Endometrial microvascular endothelial cells (primary cell): Measurements from ENCODE around the gene EGLN1. TPM values are rescaled to one million over a fixed set of nuclear protein-coding genes. Genes with fewer than 3 reads are reported as not detected.

ENCODE experiments used
- in situ Hi-C: cut with HindIII; loops from 2 replicates; pipeline ENCODE4 v1.10.0; 2017; ENCODE audit warnings: low sequenced_read_pairs, low pct_unique_long_range_greater_than_20kb; ENCODE audit errors: inconsistent ontology term
- total RNA-seq: library from RNA; depleted of rRNA; stranded (reverse); fragments of >200 nt; gene quantifications from one replicate; pipeline ENCODE4 v1.2.3, GENCODE V29; 2015; ENCODE audit errors: inconsistent ontology term

Gene EGLN1
- total RNA-seq, 1 donor from 2014 or later: 46.2 TPM

DNA sequence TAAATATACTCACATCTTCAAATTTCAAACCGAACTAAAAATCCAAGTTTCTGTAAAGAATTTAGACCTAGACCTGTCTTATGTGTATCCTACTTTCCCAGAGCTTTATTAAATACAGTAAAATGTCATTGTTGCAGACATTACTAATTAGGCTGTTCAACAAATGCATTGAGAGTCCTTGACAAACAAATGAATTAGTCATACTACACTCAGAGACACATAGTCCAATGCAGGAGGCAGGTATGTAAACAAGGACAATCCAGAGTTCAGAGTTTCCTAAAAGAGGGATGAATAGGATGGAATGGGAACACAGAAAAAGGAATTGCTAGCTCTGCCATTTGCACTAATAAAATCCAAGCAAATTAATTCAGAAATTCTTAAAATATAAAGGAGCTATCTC lies 1.6 kb upstream of the EGLN1 start:
- in situ Hi-C loops: no loop called here

DNA sequence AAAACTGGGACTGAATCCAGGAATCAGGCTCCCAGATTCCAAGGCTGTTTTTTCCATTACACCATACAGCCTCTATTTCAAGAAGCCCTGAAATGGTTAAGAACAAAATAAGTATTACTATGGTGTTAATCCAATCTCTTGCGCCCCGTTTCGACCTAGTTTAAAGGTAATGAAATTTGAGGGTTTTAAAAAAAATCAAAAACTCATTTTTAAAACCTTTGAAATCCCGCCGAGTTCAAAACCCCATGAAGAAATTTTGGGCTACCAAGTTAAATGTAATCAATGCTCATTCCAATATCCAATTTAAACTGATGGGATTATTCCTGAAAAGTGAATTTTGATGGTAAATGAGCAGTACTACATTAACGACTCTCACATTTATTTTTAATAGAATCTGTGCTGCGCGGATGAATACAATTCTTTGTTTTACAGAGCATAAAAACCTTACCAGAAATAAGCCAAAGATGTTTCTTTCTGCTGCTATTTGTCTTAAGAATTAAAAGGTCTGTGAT lies 767 bp upstream of the EGLN1 start:
- in situ Hi-C loops: no loop called here

DNA sequence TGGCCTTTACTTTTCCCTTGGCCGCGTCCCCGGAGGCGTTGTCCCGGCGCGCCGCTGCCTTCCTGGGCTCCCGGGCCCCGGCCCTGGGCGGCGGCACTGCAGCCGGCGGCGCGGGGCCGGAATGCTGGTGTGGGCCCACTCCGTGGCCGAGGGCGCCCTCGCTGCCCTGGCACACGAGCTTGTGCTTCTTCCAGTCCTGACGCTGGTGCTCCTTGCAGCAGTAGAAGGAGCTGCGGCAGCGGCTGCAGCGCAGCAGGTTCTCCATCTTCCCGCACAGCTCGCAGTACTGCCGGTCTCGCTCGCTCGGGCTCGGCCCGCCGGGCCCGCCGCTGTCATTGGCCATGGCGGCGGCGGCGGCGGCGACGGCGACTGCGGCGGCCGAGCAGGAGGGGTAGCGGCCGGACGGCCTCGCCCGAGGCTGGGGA lies 529 bp downstream of the EGLN1 start:
- in situ Hi-C loops: no loop called here

DNA sequence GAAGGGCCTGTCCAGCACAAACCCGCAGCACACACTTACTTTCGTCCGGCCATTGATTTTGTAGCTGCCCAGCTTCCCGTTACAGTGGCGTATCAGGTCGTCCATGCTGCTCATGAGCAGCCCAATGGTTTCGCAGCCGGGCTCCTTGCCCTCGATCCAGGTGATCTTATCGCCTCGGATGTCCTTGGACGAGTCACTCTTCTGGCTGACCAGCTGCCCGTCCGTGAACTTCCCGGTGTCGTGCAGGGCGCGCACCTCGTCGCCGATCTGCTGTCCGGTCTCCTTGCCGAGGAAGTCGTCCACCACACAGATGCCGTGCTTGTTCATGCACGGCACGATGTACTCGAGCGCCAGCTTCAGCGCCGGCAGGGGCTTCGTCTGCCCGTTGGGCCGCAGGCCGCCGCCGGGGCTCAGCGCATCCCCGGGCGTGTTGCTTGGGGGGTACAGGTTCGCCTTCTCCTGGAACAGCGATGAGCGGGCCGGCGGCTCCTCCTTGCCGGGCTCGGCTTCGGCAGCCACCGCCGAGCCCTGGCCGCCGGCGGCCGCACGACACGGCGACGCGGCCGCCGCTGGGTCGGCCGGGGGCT lies 1.0 kb downstream of the EGLN1 start:
- in situ Hi-C loops: no loop called here

DNA sequence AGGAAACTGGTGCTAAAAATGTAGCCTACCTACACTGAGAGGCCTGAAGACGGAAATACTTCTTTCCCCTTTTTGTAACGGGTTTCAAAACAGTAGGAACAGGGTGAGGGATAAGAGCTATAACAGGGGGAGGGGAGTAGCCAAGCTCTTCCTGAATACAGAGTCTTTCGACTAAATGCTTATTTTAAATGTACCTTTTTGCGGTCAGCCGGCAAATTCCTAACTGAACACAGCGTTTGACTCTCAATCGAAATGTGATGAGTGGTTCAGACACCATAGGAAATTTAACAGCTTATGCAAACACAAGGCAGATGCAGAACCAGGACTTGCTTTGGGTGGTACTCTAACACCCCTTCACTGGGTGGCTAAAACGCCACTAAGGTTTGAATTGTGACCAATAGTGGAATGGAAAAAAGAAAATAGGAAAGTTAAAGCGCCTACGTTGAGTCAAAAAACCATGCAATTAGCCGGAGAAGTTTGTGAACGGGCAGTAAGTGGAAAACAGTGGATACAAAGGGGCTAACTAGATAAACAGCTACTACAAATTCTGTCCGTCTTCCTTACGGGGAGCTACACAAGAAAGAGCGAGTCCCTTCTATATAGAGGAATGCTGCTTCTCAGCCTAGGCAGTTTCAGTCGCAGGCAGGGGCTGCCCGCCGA lies 1.7 kb downstream of the EGLN1 start:
- in situ Hi-C loops: no loop called here

DNA sequence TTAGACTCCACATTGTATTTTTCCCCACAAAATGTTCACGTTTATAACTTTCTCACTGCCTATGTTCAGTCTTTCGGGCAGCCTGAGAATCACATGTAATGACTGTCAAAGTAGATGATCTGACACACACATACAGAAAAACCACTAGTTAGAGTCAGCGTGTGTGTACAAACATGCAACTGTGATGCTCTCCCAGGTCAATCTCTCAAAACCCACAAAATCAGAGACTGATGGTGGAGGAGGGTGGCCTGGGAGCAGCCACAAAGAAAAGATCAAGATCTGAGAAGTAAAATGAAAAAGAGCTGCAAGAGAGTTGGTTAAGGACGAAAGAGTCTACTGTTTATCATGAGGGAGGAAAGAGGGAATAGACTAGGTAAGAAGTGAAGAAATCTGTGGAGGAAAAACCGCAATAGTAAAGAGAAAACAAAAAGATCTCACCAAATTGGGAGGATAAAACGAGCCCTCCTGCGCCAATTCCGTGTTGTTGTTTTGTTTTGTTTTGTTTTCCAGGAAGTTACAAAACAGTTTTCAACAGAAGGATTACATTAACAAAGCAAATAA lies 2.3 kb downstream of the EGLN1 start:
- in situ Hi-C loops: no loop called here

DNA sequence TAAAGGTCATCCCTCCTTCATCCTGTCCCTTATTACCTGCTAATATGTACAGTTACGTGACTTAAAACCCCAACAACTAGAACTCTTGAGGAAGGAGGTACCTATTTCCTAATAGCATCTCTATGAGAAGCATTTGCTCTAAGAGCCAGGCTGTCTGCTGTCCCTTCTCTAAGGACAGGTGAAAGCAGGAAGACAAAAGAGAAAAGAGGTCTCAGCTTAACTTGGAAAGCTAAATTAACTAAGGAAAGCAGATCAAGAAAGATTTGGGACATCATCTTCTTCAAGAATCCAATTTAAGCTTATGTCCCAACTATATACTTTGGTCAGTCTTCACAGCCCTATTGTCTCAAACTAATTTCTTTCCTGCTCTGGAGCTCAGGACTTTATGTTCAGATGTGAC lies 2.9 kb downstream of the EGLN1 start:
- in situ Hi-C loops: no loop called here

DNA sequence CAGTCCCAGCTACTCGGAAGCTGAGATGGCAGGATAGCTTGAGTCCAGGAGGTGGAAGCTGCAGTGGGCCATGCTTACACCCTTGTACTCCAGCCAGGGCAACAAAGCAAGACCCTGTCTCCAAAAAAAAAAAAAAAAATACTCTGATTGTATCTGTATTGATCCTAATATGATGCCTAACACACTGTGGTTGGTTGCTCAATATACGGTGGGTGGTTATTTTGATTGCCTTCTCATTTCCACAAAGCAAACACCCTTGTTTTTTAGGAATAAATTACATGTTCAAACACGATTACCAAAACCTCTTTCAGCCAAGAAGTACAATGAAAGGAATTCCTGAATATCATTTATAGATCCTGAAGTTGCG lies 3.4 kb downstream of the EGLN1 start:
- in situ Hi-C loops: no loop called here

DNA sequence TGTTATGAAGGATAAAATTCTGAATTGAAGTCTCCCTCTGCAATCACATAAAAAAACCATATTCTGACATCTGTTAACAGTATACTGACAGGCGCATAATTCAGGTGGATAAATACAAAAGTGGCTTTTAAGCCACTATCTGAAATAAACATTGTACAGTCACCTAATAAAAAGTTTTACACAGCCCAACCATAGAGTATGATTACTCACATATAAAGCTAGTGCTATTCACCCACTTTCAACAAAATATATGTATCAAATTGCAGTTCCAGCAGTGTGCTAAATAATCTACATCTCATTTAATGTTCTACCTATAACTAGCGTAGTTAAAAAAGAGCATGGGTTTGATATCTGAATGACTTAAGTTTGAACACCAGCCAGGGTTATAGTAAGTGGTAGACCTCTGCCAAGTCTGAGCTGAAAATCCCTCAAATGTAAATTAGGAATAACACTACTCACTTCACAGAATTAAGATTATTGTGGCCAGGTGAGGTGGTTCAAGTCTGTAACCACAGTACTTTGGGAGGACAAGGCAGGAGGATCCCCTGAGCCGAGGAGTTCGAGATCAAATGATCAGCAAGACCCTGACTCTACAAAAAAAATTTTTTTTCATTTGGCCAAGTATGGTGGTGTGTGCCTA lies 3.9 kb downstream of the EGLN1 start:
- in situ Hi-C loops: no loop called here

DNA sequence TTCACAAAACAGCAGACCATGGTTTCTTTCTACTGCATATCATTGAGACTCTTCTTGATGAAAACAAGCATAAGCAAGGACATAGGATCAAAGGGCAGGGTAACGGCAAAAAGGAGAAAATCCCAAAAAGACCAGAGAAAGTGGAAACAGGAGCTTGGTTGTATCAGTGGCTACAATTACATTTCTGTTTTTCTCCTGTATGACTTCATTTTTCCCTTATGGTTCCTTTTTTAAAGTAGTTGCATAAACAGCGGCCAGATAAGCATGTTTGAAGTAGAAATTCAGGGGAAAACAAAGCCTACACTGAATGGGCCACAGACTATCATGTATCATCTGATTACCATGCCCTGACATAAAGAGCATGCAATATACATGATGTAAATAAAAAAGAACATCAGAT lies 4.6 kb downstream of the EGLN1 start:
- in situ Hi-C loops: no loop called here

DNA sequence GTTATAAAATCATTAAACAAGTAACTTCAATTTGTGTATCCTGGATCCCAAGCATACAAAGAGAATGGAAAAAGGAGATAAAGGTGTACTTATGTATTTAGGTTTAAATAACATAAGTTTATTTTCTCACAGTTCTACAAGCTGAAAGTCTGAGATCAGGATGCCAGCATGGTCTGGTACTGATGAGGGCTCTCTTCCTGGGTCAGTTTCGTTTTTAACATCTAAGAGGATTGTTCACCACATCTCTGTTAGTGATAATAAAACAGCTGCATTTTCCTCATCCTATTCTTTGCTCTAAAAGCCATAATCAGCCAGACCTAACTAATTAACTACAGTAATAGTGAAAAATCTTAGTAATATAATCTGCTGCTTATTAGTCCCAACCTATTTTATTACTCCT lies 5.2 kb downstream of the EGLN1 start:
- in situ Hi-C loops: no loop called here

DNA sequence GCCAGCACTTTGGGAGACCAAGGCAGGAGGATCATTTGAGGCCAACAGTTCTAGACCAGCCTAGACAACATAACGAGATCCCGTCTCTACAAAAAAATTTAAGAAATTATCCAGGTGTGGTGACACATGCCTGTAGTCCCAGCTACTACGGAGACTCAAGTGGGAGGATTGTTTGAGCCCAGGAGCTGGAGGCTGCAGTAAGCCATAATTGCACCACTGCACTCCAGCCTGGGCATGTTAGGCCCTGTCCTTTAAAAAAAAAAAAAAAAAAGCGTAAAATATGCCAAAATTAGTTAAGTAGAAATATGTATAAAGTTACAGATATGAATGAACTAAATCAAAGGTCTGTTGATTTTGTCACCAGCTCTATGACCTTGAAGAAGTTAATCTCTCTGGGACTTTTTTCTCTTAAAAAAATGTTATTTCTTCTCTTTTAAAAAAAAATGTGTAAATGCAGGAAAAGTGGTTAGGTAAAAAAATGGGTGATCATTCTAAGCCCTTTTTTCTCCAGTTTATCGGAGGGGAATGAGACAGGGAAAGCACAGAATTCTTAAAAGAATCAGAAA lies 7.0 kb downstream of the EGLN1 start:
- in situ Hi-C loops: no loop called here

DNA sequence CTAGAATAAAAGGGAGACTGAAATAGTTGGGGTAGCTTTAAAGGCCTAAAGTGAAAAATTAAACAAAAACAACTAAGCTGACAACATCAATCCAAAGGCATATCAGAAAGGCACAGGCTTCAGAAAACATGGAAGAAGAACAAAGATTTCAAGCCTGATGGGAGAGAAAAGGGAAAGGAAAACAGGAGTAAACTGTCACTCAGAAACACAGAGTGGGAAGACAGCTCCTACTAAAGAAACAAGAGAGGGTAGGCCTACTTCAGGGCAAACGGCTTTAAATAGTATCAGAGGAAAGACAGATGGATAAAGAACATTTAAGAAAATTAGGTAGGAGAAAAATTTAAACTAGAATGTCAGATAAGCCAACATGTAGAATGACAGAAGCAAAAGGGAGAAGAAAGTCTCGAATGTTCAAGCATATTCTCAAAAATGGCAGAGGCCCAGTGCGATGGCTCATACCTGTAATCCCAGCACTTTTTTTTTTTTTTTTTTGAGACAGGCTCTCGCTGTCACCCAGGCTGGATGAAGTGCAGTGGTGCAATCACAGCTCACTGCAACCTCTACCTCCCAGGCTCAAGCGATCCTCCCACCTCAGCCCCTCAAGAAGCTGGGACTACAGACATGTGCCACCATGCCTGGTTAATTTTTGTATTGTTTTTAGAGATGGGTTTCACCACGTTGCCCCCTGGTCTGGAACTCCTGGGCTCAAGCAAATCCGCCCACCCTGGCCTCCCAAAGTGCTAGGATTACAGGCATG lies 7.6 kb downstream of the EGLN1 start:
- in situ Hi-C loops: no loop called here

DNA sequence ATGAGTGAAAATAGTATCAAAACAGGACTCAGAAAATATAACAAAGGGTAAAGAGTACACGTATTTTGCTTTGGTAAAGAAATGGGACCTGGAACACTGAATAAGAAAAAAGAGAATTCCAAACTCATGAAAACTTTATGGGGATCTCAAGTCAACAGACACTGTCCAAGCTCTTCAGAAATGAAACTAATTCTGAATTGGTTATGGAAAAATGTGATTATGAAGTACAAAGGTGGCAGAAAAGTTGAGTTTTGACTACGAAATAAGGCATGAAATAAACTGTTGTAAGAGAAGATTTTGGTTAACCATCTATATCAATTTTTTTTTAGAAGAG lies 8.4 kb downstream of the EGLN1 start:
- in situ Hi-C loops: no loop called here

DNA sequence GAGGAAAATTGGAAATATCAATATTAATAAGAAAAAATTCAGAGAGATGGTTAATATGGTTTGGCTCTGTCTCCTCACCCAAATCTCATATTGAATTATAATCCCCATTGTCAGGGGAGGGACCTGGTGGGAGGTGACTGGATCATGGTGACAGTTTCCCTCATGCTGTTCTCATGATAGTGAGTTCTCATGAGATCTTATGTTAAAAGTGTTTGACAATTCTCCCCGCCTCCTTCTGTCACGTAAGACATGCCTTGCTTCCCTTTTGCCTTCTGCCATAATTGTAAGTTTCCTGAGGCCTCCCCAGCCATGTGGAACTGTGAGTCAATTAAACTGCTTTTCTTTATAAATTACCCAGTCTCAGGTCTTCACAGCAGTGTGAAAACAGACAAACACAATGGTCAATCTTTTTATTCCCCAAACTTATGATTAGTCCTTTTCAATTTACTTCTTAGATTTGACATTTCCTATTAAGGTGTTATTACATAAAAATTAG lies 11.0 kb downstream of the EGLN1 start:
- in situ Hi-C loops: no loop called here

DNA sequence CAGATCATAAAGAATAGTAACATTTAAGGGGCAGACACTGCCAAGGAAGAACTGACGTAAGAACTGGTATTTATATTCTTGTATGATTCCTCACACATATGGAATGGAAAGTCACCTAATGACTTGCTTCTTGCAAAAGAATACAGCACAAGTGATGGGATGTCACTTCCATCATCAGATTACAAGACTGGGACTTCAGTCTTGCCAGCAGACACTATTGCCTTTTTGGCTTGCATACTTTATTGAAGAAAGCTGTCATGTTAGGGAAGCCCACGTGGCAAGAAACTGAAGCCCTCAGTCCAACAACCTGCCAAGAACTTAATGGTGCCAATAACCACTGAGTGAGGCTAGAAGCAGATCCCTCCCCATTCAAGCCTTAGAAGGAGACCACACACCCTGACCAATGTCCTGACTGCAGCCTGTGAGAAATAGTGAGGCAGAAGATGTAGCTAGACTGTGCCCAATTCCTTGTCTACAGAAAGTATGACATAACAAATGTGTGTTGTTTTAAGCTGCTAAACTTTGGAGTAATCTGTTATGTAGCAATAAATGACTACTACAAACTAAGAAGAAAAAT lies 12.0 kb downstream of the EGLN1 start:
- in situ Hi-C loops: no loop called here

DNA sequence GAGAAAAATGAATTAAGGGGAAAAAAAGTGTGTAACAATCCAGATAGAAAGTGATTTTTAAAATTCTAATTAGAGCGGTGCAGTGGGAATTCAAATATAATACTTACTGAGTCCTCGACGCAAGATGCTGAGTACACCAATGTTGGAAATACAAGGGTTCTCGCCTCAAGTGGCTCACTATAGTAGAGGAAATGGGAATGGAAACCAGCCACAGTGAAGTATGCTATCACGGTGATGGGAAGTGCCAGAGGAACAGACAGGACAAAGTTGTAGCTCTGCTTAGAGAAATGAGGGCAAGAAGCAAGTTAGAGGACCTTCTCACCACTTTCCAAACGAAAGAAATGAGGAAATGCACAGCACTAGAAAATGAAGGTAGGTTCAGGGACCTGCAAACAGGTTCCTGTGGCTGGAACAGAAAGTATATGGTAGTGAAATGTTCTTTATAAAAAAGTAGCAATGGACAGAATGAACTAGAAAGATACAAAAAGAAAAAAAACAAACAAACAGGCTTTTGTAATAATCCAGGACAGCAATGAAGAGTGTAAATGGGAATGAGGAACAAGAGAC lies 13.5 kb downstream of the EGLN1 start:
- in situ Hi-C loops: no loop called here

DNA sequence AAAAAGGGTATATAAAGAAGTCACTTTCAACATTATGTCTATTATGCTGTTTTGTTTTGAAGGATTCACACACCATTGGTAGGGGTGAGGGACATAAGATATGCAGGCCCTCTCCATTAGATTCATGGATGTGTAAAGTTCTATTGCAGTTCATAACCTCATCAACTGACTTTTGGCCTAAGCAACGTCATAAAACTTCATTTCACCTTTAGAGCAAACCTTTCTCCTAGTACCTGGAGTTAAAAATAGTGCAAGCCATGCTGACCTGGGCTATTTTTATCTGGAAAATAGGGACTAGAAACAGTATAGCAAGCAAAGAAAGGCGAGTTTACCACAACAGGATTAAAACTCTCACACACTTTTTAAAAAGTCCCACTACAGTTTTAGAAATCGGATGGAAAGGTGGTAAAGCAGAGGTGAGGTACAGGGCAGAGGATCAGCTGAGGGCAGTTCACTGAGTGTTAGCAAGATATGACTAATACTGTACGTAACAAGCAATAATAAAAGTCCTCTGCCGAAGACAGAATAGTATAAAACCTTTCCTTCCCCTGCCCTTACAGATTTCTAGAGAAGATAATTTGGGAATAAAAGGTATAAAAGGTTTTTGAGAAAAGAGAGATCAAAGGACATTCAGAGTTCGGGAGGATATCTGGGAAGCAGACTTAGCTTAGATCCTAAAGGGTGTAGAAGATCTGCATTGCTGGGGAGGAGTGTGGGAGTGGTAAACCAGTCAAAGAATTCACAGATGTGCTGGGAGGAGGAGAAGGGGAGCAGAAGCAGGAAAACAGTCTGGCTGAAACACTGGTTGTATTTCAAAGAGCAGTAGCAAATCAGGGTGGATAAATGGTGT lies 14.3 kb downstream of the EGLN1 start:
- in situ Hi-C loops: no loop called here
